NCI-H2029 (cell line): ENCODE results near the gene PSTPIP2.
"Not testable (repeated sequence)": the region's sequence is repeated elsewhere in the genome, so short reads cannot be mapped to it uniquely, and the experiment has no call there.

Experiments
- DNase-seq: peaks from one replicate; lab custom pipeline; 2025; lab: John Stamatoyannopoulos, UW

PSTPIP2 gene

GRCh38 chr18:45984546-45985235 lies 87.4 kb downstream of the PSTPIP2 start:
- DNase-seq, result no peak

DNA sequence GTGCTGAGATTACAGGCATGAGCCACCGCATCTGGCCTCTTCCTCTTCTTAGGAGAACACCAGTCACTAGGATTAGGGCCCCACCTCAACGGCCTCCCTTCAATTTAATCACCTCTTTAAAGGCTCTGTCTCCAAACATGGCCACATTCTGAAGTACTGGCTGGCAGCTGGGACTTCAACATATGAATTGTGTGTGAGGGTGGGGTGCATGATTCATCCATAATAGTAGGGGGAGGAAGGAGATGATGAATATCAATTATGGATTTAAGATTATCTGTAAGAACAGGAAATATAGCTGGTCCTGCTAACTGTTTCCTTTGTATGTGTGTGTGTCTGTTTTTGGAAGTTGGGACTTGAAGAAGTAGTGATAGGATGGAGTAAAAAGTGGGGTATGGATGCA lies 90.2 kb downstream of the PSTPIP2 start:
- DNase-seq, result no peak

- DNase-seq, result no peak
Observed at GRCh38 chr18:45980229-45980628, 91.8 kb downstream of the PSTPIP2 start.

- peak; percentile 66 for DNase-seq
Observed at GRCh38 chr18:45978084-45978483, 94.0 kb downstream of the PSTPIP2 start.

DNA sequence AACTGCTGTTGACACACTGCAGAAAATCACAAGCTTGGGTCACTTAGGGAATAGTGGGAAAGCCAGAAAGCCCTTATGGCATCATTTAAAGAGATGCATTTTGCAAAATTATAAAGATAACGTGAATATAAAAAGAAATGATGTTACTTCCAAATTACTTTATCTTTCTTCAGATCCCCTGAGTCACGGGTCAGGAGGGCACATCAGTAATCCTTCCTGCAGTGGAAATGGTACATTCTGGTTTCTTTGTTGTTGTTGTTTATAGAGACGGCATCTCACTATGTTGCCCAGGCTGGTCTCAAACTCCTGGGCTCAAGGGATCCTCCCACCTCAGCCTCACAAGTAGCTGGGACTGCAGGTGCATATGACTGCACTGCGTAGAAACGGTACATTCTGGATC lies 95.1 kb downstream of the PSTPIP2 start:
- DNase-seq, result no peak

GRCh38 chr18:45976566-45976965 lies 95.5 kb downstream of the PSTPIP2 start:
- DNase-seq, result no peak

GRCh38 chr18:45974088-45974536 lies 97.9 kb downstream of the PSTPIP2 start:
- DNase-seq, result peak; percentile 62

DNA sequence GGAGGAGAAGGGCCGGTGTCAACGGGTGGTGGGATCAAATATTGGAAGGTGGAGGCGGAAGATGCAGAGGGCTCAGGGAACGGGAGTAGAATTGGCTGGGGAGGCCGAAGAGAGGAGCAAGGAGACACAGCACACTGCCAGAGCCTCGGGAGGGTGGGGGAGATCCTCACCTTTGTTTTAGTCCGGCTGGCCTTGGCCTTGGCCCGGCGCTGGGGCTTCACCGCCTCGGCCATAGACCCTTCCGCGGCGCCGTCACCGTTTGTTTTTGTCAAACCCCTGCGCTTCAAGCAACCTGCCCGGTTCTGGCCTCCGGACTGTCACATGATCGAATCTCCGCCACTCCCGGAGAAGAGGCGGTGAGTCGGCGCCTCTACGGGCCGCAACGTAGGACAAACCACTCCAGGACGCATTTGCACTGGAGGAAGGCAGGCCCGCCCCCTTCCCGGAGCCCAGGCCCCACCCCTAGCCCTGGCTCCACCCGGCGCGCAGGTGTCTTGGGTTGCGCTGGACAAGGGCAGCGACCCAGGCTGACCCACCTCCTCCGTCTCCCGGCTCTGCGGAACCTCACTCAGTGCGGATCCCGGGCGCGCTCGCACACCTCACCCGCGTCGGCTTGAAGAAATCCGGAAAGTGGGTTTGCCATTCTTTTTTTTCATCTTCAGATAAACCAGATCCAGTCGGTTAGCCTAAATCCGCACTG lies 104.9 kb downstream of the PSTPIP2 start, which contains the start of gene EPG5:
TSS of gene EPG5 (minus strand) at position 323 of the 700 bp plus-strand sequence. CDS start at position 233, 90 bp downstream.
- peak; percentile 90 for DNase-seq

DNA sequence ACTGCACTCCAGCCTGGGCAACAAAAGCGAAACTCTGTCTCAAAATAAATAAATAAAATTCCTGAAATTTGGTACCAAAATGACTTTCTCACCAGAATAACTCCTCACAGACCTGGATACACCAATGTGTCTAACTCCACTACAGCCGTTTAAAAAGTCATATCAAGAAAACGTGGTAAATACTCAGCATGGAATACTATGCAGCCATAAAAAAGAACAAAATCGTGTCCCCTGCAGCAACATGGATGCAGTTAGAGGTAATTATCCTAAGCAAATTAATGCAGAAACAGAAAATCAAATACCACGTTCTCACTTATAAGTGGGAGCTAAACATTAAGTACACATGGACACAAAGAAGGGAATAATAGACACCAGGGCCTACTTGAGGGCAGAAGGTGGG lies 107.1 kb downstream of the PSTPIP2 start:
- DNase-seq, result not testable (repeated sequence)

- no peak for DNase-seq
Observed at GRCh38 chr18:45962866-45963265, 109.2 kb downstream of the PSTPIP2 start.

GRCh38 chr18:45962461-45962860 lies 109.6 kb downstream of the PSTPIP2 start:
- no peak for DNase-seq

DNA sequence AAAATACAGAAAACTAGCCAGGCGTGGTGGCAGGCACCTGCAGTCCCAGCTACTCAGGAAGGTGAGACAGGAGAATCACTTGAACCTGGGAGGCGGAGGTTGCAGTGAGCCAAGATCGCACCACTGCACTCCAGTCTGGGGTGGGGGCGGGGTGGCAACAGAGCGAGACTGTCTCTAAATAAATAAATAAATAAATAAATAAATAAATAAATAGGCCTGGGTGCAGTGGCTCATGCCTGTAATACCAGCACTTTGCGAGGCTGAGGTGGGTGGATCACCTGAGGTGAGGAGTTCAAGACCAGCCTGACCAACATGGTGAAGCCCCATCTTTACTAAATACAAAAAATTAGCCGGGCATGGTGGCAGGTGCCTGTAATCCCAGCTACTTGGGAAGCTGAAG lies 112.6 kb downstream of the PSTPIP2 start:
- DNase-seq, result not testable (repeated sequence)

DNA sequence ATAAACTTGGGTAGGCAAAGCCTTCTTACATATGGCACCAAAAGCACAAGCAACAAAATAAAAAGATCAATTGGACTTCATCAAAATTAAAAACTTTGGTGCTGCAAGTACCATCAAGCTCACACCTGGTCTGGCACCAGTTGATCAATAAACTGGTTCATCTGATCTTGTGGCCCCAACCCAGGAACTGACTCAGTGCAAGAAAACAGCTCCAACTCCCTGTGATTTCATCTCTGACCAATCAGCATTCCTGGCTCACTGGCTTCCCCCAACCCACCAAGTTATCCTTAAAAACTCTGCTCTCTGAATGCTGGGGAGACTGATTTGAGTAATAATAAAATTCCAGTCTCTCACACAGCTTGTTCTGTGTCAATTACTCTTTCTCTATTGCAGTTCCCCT lies 113.3 kb downstream of the PSTPIP2 start:
- no peak for DNase-seq

DNA sequence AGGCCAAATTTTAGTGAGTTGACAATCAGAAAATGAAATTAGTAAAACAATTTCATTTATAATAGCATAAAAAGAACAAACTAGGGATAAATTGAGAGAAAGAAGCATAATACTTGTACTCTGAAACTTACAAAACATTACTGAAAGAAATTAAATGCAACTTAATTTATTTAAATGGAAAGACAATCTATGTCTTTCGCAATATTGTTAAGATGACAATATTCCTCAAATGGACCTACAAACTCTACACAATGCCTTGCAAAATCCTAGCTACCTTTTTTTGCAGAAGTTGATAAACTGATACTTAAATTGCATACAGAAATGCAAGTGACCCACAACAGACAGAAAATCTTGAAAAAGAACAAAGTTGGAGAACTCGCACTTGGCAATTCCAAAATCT lies 114.0 kb downstream of the PSTPIP2 start:
- no peak for DNase-seq

DNA sequence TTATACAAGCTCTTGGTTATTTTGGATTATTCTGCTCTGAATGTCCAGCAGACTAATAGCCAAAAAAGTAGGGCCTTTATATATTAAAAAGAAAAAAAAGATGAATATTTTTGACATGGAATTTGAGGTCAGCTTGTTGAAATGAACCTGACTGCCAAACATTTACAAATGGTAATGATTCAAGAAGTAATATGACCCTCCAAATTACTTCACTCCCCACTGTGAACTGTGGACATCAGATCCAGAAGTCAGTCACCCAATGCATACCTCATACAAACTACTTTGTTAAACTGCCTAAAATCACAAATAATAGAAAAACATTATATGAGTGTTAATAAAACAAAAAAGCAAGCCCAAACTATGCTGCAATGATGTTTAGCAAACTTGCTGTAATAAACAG lies 115.0 kb downstream of the PSTPIP2 start:
- no peak for DNase-seq

GRCh38 chr18:45954070-45954934 lies 117.8 kb downstream of the PSTPIP2 start:
- DNase-seq, result no peak

DNA sequence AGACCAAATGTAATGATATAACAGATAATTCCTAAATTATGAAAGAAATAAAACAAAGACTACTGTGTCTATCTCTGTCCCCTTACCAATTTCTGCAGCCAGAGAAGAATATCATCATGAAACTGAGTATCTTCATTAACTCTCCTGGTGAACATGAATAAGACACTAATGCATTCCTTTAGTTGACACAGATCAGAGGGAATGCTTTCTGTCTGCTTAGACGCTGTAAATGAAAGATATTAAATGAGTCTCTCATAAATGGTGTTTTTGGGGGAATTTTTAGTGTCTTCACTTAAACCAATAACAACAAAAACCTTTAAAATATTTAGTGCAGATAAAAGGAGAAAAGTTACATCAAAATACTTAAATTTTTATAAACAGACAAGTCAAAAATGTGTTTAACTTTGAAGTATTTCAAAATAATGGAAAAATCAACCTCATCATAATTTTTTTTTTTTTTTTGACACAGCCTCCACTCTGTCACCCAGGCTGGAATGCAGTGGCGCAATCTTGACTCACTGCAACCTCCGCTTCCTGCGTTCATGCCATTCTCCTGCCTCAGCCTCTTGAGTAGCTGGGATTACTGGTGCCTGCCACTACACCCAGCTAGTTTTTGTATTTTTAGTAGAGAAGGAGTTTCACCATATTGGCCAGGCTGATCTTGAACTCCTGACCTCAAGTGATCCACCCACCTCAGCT lies 120.9 kb downstream of the PSTPIP2 start:
- no peak for DNase-seq

- no peak for DNase-seq
Observed at GRCh38 chr18:45945669-45946068, 126.4 kb downstream of the PSTPIP2 start.

- DNase-seq, result no peak
Observed at GRCh38 chr18:45940724-45941123, 131.3 kb downstream of the PSTPIP2 start.

DNA sequence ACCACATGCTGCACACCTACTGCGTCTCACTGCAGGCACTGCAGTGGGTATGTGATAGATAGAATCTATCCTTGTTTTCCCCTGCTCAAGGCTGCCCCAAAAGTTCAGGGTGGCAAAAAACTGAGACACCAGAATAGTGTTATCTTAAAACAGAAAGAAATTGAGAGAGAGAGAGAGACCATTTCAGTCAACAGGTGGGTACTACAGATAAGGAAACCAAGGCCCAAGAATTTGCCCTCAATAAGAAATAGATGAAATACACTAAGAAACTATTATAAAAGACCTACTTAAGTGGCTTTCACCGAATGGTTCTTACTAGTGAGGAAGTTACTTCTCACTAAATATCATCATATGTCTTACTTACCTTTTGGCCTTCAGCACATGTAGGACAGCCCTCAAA lies 132.8 kb downstream of the PSTPIP2 start:
- DNase-seq, result no peak

GRCh38 chr18:45938488-45938935 lies 133.5 kb downstream of the PSTPIP2 start:
- DNase-seq, result no peak
